SJSA1 (cell line): ENCODE data around the gene CREB3. TPM values are rescaled to one million over a fixed set of nuclear protein-coding genes. Genes with fewer than 3 reads are reported as not detected.

Experiments used
- DNase-seq, 2 experiments: peaks; one replicate each; pipeline ENCODE4 v3.0.0-alpha.2; 2015 to 2020; ENCODE audit warnings: low spot score in 2 of 2, low read depth in 1 of 2
- H3K27ac ChIP-seq: fragments of 250-450 bp; sonication (Bioruptor Pico); 2 replicates; pipeline ENCODE4 v1.5.1; 2020; ENCODE audit warnings: mild to moderate bottlenecking, moderate library complexity
- H3K27me3 ChIP-seq: fragments of 250-450 bp; sonication (Bioruptor Pico); replicated peaks from 2 replicates; pipeline ENCODE4 v1.5.1; 2020; ENCODE audit warnings: mild to moderate bottlenecking, moderate library complexity
- H3K36me3 ChIP-seq: fragments of 250-450 bp; sonication (Bioruptor Pico); 2 replicates; pipeline ENCODE4 v1.5.1; 2020; ENCODE audit warnings: mild to moderate bottlenecking
- H3K4me1 ChIP-seq: fragments of 250-450 bp; sonication (Bioruptor Pico); replicated peaks from 2 replicates; pipeline ENCODE4 v1.6.1; 2021; ENCODE audit warnings: mild to moderate bottlenecking
- H3K4me3 ChIP-seq: fragments of 250-450 bp; sonication (Bioruptor Pico); 2 replicates; pipeline ENCODE4 v1.5.1; 2020; ENCODE audit warnings: mild to moderate bottlenecking
- H3K9me3 ChIP-seq: fragments of 250-450 bp; sonication (Bioruptor Pico); replicated peaks from 2 replicates; pipeline ENCODE4 v1.5.1; 2020; ENCODE audit warnings: mild to moderate bottlenecking
- total RNA-seq: library from RNA; depleted of rRNA; stranded (reverse); fragments of >200 nt; shearing (Covaris generic); gene quantifications from 2 replicates; pipeline ENCODE4 v1.2.3, GENCODE V29; 2014; rRNA removed

The CREB3 gene
- total RNA-seq, 1 experiment from 2014 or later, result 39.2 TPM

- H3K4me1 ChIP-seq, result no peaks in the 10 kb centered on the region
- no peak overlapping the region for H3K27ac ChIP-seq
- no peaks in the 10 kb centered on the region for H3K9me3 ChIP-seq
- H3K27me3 ChIP-seq, result no peaks in the 10 kb centered on the region
- no peak overlapping the region for H3K4me3 ChIP-seq
- no peak for DNase-seq
- no peaks in the 10 kb centered on the region for H3K36me3 ChIP-seq
Measured at GRCh38 chr9:35771943-35772342, 39.5 kb downstream of the CREB3 start.

GRCh38 chr9:35774907-35775635, 42.6 kb downstream of the CREB3 start:
- Histone ChIP-seq H3K27me3 (no peaks in the 10 kb centered on the region), H3K9me3 (no peaks in the 10 kb centered on the region), H3K27ac (no peak overlapping the region), H3K36me3 (no peaks in the 10 kb centered on the region), H3K4me3 (no peak overlapping the region), H3K4me1 (no peaks in the 10 kb centered on the region)
- DNase-seq, result no peak

- Histone ChIP-seq H3K27ac (no peak overlapping the region), H3K27me3 (no peaks in the 10 kb centered on the region), H3K9me3 (no peaks in the 10 kb centered on the region), H3K4me1 (no peaks in the 10 kb centered on the region), H3K4me3 (no peak overlapping the region), H3K36me3 (no peaks in the 10 kb centered on the region)
- DNase-seq, result no peak
Measured at GRCh38 chr9:35776018-35776417, 43.6 kb downstream of the CREB3 start.

GRCh38 chr9:35778496-35778895, 46.0 kb downstream of the CREB3 start:
- Histone ChIP-seq H3K4me3 (no peak overlapping the region), H3K9me3 (no peaks in the 10 kb centered on the region), H3K4me1 (no peaks in the 10 kb centered on the region), H3K27me3 (no peaks in the 10 kb centered on the region), H3K36me3 (no peaks in the 10 kb centered on the region), H3K27ac (no peak overlapping the region)
- DNase-seq, result no peak

GRCh38 chr9:35781066-35781465, 48.6 kb downstream of the CREB3 start:
- Histone ChIP-seq H3K27ac (no peak overlapping the region), H3K4me3 (no peak overlapping the region), H3K36me3 (no peaks in the 10 kb centered on the region), H3K4me1 (no peaks in the 10 kb centered on the region), H3K9me3 (no peaks in the 10 kb centered on the region), H3K27me3 (no peaks in the 10 kb centered on the region)
- no peak for DNase-seq

- Histone ChIP-seq H3K36me3 (no peaks in the 10 kb centered on the region), H3K4me1 (no peaks in the 10 kb centered on the region), H3K4me3 (no peak overlapping the region), H3K27me3 (no peaks in the 10 kb centered on the region), H3K27ac (no peak overlapping the region), H3K9me3 (no peaks in the 10 kb centered on the region)
- DNase-seq, result no peak
Measured at GRCh38 chr9:35783418-35783817, 51.0 kb downstream of the CREB3 start.

Other genes with a start within 250 kb of the CREB3 start
- gene RUSC2, start 242.6 kb upstream of the CREB3 start, total RNA-seq, result 22.1 and 24.0 TPM in 2 replicates
- gene TESK1, start 127.4 kb upstream of the CREB3 start, total RNA-seq, result 1.2 and 5.2 TPM in 2 replicates
- gene CD72, start 114.3 kb upstream of the CREB3 start, total RNA-seq, result not detected in 2 replicates
- gene SIT1, start 81.7 kb upstream of the CREB3 start, total RNA-seq, result not detected in 2 replicates
- 432 and 826 TPM in 2 replicates for gene RMRP, start 74.6 kb upstream of the CREB3 start, total RNA-seq
- 2.8 and 7.9 TPM in 2 replicates for gene CCDC107, start 74.4 kb upstream of the CREB3 start, total RNA-seq
- 0.41 and 1.9 TPM in 2 replicates for gene ARHGEF39, start 67.5 kb upstream of the CREB3 start, total RNA-seq
- gene CA9, start 58.7 kb upstream of the CREB3 start, total RNA-seq, result not detected in 2 replicates
- gene TPM2, start 42.7 kb upstream of the CREB3 start, total RNA-seq, result 823 and 1,421 TPM in 2 replicates
- 137 and 213 TPM in 2 replicates for gene TLN1, start 471 bp upstream of the CREB3 start, total RNA-seq
- 15.5 and 16.0 TPM in 2 replicates for gene GBA2, start 16.6 kb downstream of the CREB3 start, total RNA-seq
- 5.2 and 7.4 TPM in 2 replicates for gene RGP1, start 16.6 kb downstream of the CREB3 start, total RNA-seq
- not detected in 2 replicates for gene MSMP, start 21.6 kb downstream of the CREB3 start, total RNA-seq
- 1.5 and 3.9 TPM in 2 replicates for gene NPR2, start 58.9 kb downstream of the CREB3 start, total RNA-seq
- gene SPAG8, start 79.6 kb downstream of the CREB3 start, total RNA-seq, result 0.13 TPM in 1 of 2 replicates, not detected in the other
- gene HINT2, start 82.4 kb downstream of the CREB3 start, total RNA-seq, result 21.4 and 41.3 TPM in 2 replicates
- not detected in 2 replicates for gene FAM221B, start 96.1 kb downstream of the CREB3 start, total RNA-seq
- gene TMEM8B, start 96.6 kb downstream of the CREB3 start, total RNA-seq, result 1.4 and 2.8 TPM in 2 replicates
- not detected in 2 replicates for gene OR13J1, start 137.7 kb downstream of the CREB3 start, total RNA-seq
- 0.63 TPM in 1 of 2 replicates, not detected in the other for gene HRCT1, start 173.5 kb downstream of the CREB3 start, total RNA-seq
- not detected in 2 replicates for gene SPAAR, start 176.8 kb downstream of the CREB3 start, total RNA-seq
- not detected in 2 replicates for gene OR2S2, start 225.5 kb downstream of the CREB3 start, total RNA-seq